B cell (primary cell): ENCODE results near the gene PPP1R7. TPM values are rescaled to one million over a fixed set of nuclear protein-coding genes. Genes with fewer than 3 reads are reported as not detected.

Experiments
- ATAC-seq: fragments of 200-7000 bp; cut with Tn5 transposase; one replicate; pipeline ENCODE4 v1.10.0; 2021; ENCODE audit warnings: low read depth, mild to moderate bottlenecking, moderate number of reproducible peaks, moderate library complexity
- CTCF ChIA-PET: fragments of 350-600 bp; sonication (Branson Sonifier 250); formaldehyde crosslinking; loops from one replicate; lab custom pipeline; 2021; ENCODE audit warnings: antibody characterized with exemption, inconsistent platforms; lab: Charles Lee
- POLR2A ChIA-PET: fragments of 350-600 bp; sonication (Branson Sonifier 250); formaldehyde crosslinking; loops from one replicate; lab custom pipeline; 2021; ENCODE audit warnings: antibody characterized with exemption; lab: Charles Lee
- DNase-seq: peaks from one replicate; pipeline ENCODE4 v3.0.0; 2013
- H2AFZ ChIP-seq: 2 replicates; pipeline ENCODE4 v1.6.1; 2012; ENCODE audit warnings: mild to moderate bottlenecking, low read depth, low read length; ENCODE audit not compliant: insufficient read depth, poor library complexity, severe bottlenecking
- H3K27ac ChIP-seq, 2 donors: 1 replicate in 1 of 2; 2 replicates in 1 of 2; pipeline ENCODE4 v1.5.1; 2012 to 2013; ENCODE audit warnings: low read length in 2 of 2, mild to moderate bottlenecking in 2 of 2, moderate library complexity in 1 of 2
- H3K27me3 ChIP-seq, 4 experiments: fragments of 200-600 bp in 1 of 4; sonication (generic) in 1 of 4; replicated peaks in 1 of 4; 1 replicate in 2 of 4; 2 replicates in 2 of 4; pipeline versions ENCODE4 v1.6.1 to v1.7.0; 2013 to 2016; ENCODE audit warnings: low read length in 3 of 4, mild to moderate bottlenecking in 2 of 4, mixed read lengths in 1 of 4, moderate library complexity in 1 of 4; ENCODE audit not compliant: insufficient read depth in 4 of 4, control insufficient read depth in 3 of 4; ENCODE audit errors: control extremely low read depth in 1 of 4
- H3K36me3 ChIP-seq, 2 experiments: replicated peaks in 1 of 2; 1 replicate in 1 of 2; 2 replicates in 1 of 2; pipeline versions ENCODE4 v1.6.1 to v1.7.1; 2013; ENCODE audit warnings: low read length in 1 of 2; ENCODE audit not compliant: insufficient read depth in 2 of 2, control insufficient read depth in 1 of 2; ENCODE audit errors: control extremely low read depth in 1 of 2, extremely low read depth in 1 of 2
- H3K4me1 ChIP-seq, 2 donors: fragments of 200-600 bp in 1 of 2; sonication (generic) in 1 of 2; 1 replicate in 1 of 2; 2 replicates in 1 of 2; pipeline versions ENCODE4 v1.5.1 to v1.6.1; 2013 to 2017; ENCODE audit warnings: low read length in 2 of 2; ENCODE audit not compliant: control insufficient read depth in 2 of 2, insufficient read depth in 2 of 2
- H3K4me2 ChIP-seq: replicated peaks from 2 replicates; pipeline ENCODE3; 2012; ENCODE audit warnings: mild to moderate bottlenecking, low read depth, low read length; ENCODE audit not compliant: poor library complexity, severe bottlenecking
- H3K4me3 ChIP-seq, 5 experiments: fragments of 200-600 bp in 1 of 5; sonication (generic) in 1 of 5; 1 replicate in 3 of 5; 2 replicates in 2 of 5; pipeline versions ENCODE4 v1.5.1 to v1.7.0; 2011 to 2016; ENCODE audit warnings: low read length in 4 of 5, mild to moderate bottlenecking in 4 of 5, low read depth in 2 of 5, control low read depth in 1 of 5, moderate library complexity in 1 of 5; ENCODE audit not compliant: insufficient read depth in 1 of 5; ENCODE audit errors: control extremely low read depth in 1 of 5, extremely low read depth in 1 of 5
- H3K79me2 ChIP-seq: fragments of 200-600 bp; sonication (generic); one replicate; pipeline ENCODE4 v1.6.0; 2016; ENCODE audit warnings: low read length; ENCODE audit not compliant: control insufficient read depth, insufficient read depth
- H3K9ac ChIP-seq: fragments of 200-600 bp; sonication (generic); 2 replicates; pipeline ENCODE4 v1.6.1; 2017; ENCODE audit warnings: mild to moderate bottlenecking, low read length, moderate library complexity
- H3K9me3 ChIP-seq, 3 donors: one replicate each; pipeline versions ENCODE4 v1.6.1 to v1.7.1; 2013; ENCODE audit warnings: low read length in 2 of 3; ENCODE audit not compliant: control insufficient read depth in 2 of 3, insufficient read depth in 1 of 3; ENCODE audit errors: control extremely low read depth in 1 of 3
- H4K20me1 ChIP-seq: 2 replicates; pipeline ENCODE4 v1.6.0; 2012; ENCODE audit warnings: mild to moderate bottlenecking, low read length; ENCODE audit not compliant: insufficient read depth, control insufficient read depth, poor library complexity, severe bottlenecking
- H3K27ac Mint-ChIP-seq: one replicate; pipeline ENCODE4 v1.8.0; 2021; ENCODE audit warnings: mixed read lengths
- H3K27me3 Mint-ChIP-seq: one replicate; pipeline ENCODE4 v1.8.0; 2021; ENCODE audit warnings: mixed read lengths
- H3K4me1 Mint-ChIP-seq: one replicate; pipeline ENCODE4 v1.8.0; 2021; ENCODE audit warnings: mixed read lengths
- H3K4me3 Mint-ChIP-seq: one replicate; pipeline ENCODE4 v1.8.0; 2021; ENCODE audit warnings: mixed read lengths
- H3K9me3 Mint-ChIP-seq: one replicate; pipeline ENCODE4 v1.8.0; 2022; ENCODE audit warnings: mixed read lengths; ENCODE audit not compliant: insufficient read depth
- CTCF ChIP-seq: fragments of 200-600 bp; IDR thresholded peaks from one replicate; pipeline ENCODE4 v1.8.0; 2022; ENCODE audit warnings: antibody characterized with exemption, mild to moderate bottlenecking
- EZH2 ChIP-seq: IDR thresholded peaks from 2 replicates; pipeline ENCODE4 v1.6.1; 2012; ENCODE audit warnings: borderline replicate concordance, low read depth, mild to moderate bottlenecking, moderate library complexity, low read length; ENCODE audit not compliant: insufficient read depth, poor library complexity, severe bottlenecking
- WGBS: methylation state at CpG from one replicate; pipeline ENCODE4 v1.1.5; 2013; ENCODE audit warnings: missing lambda C conversion rate; ENCODE audit not compliant: insufficient coverage; 5-methylcytosine and 5-hydroxymethylcytosine counted together
- intact Hi-C: fragments of 100-400 bp; cut with micrococcal nuclease; formaldehyde crosslinking; loops from one replicate; pipeline ENCODE4 v1.10.0; 2022
- polyA plus RNA-seq: library from polyadenylated mRNA; depleted of rRNA; stranded (reverse); fragments of >200 nt; gene quantifications from 2 replicates; pipeline ENCODE4 v1.2.3, GENCODE V29; 2012
- total RNA-seq, 2 donors: library from RNA; stranded (reverse); fragments of 120-200 nt in 1 of 2; gene quantifications; 1 replicate in 1 of 2; 2 replicates in 1 of 2; pipeline versions ENCODE4 v1.2.3 to v1.2.4, GENCODE V29; 2013 to 2022

The PPP1R7 gene
- total and polyA plus RNA-seq, 2 donors (not counting 1 experiment from before 2014, with no cell fraction given): 37.7 to 50.9 TPM

GRCh38 chr2:241187101-241187917 is 37.0 kb downstream of the PPP1R7 start:
- ATAC-seq (no peak), DNase-seq (no peak)
- intact Hi-C loops: no loop called here
- no peak overlapping the region for H3K4me2 ChIP-seq
- TF ChIP-seq CTCF (no peak), EZH2 (no peak)
- H3K27ac Mint-ChIP-seq: no peak overlapping the region
- ChIA-PET POLR2A (no interaction called here), CTCF (interaction anchor here (1.7 kb wide), 1 partner anchor 204 kb away, joined by 5 read pairs; no protein-coding TSS in a partner anchor)
- no peak overlapping the region for H2AFZ ChIP-seq
- peaks cover 0 to 3% of the 10 kb centered on the region in 2 experiments for H3K36me3 ChIP-seq
- no peaks in the 10 kb centered on the region for H3K9me3 Mint-ChIP-seq
- H3K4me3 ChIP-seq: no peak overlapping the region
- 68% methylated on average over 14 of the region's 14 CpGs for WGBS
- no peak overlapping the region for H3K27ac ChIP-seq
- H3K4me1 Mint-ChIP-seq: peaks cover 7% of the 10 kb centered on the region
- H3K9me3 ChIP-seq: peaks cover 0 to 3% (median 0%) of the 10 kb centered on the region in 3 donors
- no peaks in the 10 kb centered on the region for H4K20me1 ChIP-seq
- peaks cover 0 to 12% of the 10 kb centered on the region in 2 donors for H3K4me1 ChIP-seq
- no peaks in the 10 kb centered on the region for H3K79me2 ChIP-seq
- no peak overlapping the region for H3K9ac ChIP-seq
- H3K4me3 Mint-ChIP-seq: no peak overlapping the region
- H3K27me3 ChIP-seq: no peaks in the 10 kb centered on the region
- H3K27me3 Mint-ChIP-seq: no peaks in the 10 kb centered on the region

GRCh38 chr2:241187918-241188234 is 37.6 kb downstream of the PPP1R7 start:
- DNase-seq: no peak
- Histone ChIP-seq H3K4me2 (peak overlapping the region; percentile 48), H3K4me3 (peak overlapping the region in 2 of 5 experiments; percentile 5 to 36), H3K36me3 (no peaks in the 10 kb centered on the region), H3K4me1 (peaks cover 0 to 12% of the 10 kb centered on the region in 2 donors), H2AFZ (peak overlapping the region; percentile 32), H3K9ac (peak overlapping the region; percentile 26), H3K27ac (no peak overlapping the region), H4K20me1 (no peaks in the 10 kb centered on the region), H3K79me2 (no peaks in the 10 kb centered on the region), H3K9me3 (peaks cover 0 to 3% (median 0%) of the 10 kb centered on the region in 3 donors), H3K27me3 (no peaks in the 10 kb centered on the region)
- 68% methylated on average over 2 of the region's 4 CpGs for WGBS
- Mint-ChIP-seq H3K27ac (no peak overlapping the region), H3K4me3 (peak overlapping the region; percentile 64), H3K27me3 (no peaks in the 10 kb centered on the region), H3K9me3 (no peaks in the 10 kb centered on the region), H3K4me1 (peaks cover 7% of the 10 kb centered on the region)
- ChIA-PET POLR2A (no interaction called here), CTCF (interaction anchor here (1.7 kb wide), 1 partner anchor 204 kb away, joined by 5 read pairs; no protein-coding TSS in a partner anchor)
- intact Hi-C loops: no loop called here
- no peak for TF ChIP-seq EZH2
- no peak for TF ChIP-seq CTCF
- ATAC-seq: no peak
